A549 (cell line): ENCODE measurements around the gene OR6C65. TPM values are rescaled to one million over a fixed set of nuclear protein-coding genes. Genes with fewer than 3 reads are reported as not detected.

Experiments used
- ATAC-seq, 2 experiments: fragments of 200-7000 bp in 1 of 2; fragments of >200 bp in 1 of 2; cut with Nextera tagmentation in 1 of 2; cut with Tn5 transposase in 1 of 2; 3 replicates each; pipeline versions ENCODE4 v1.8.0 to v1.9.1; 2018 to 2020; ENCODE audit warnings: mild to moderate bottlenecking in 1 of 2, moderate library complexity in 1 of 2
- CTCF ChIA-PET: fragments of 300-600 bp; sonication (Branson Sonifier 250); formaldehyde crosslinking; extraction: SDS; loops from one replicate; lab custom pipeline; 2021; ENCODE audit warnings: antibody characterized with exemption, inconsistent platforms; lab: Yijun Ruan, JAX
- POLR2A ChIA-PET: fragments of 350-600 bp; formaldehyde crosslinking; extraction: SDS; loops from one replicate; lab custom pipeline; 2021; ENCODE audit warnings: antibody characterized with exemption, inconsistent platforms; lab: Yijun Ruan, JAX
- DNase-seq, 2 experiments: peaks; one replicate each; pipeline versions ENCODE4 v3.0.0 to v3.0.0-alpha.2; 2011 to 2016; ENCODE audit warnings: low read depth in 1 of 2, low spot score in 1 of 2
- FAIRE-seq: peaks from 2 replicates; lab custom pipeline; 2011; peaks lifted over from hg19 to GRCh38; lab: Jason Lieb, UNC
- H3K27ac ChIP-seq, 2 experiments: fragments of >200 bp; sonication (Bioruptor Twin); formaldehyde crosslinking; 3 replicates each; pipeline ENCODE4 v1.5.1; 2016 to 2017
- H3K4me1 ChIP-seq: fragments of >200 bp; sonication (Bioruptor Twin); formaldehyde crosslinking; 3 replicates; pipeline ENCODE4 v1.6.1; 2016
- H3K4me2 ChIP-seq: fragments of >200 bp; sonication (Bioruptor Twin); formaldehyde crosslinking; 3 replicates; pipeline ENCODE4 v1.6.1; 2016
- H3K4me3 ChIP-seq: fragments of >200 bp; sonication (Bioruptor Twin); formaldehyde crosslinking; 3 replicates; pipeline ENCODE4 v1.5.1; 2016
- H3K9me3 ChIP-seq: fragments of >200 bp; sonication (Bioruptor Twin); formaldehyde crosslinking; 3 replicates; pipeline ENCODE4 v1.6.1; 2016
- CHD4 ChIP-seq: fragments of 200-600 bp; sonication (generic); IDR thresholded peaks from 2 replicates; pipeline ENCODE4 v1.6.1; 2016; ENCODE audit warnings: antibody characterized with exemption, mild to moderate bottlenecking, borderline replicate concordance
- EHF ChIP-seq: fragments of 250-450 bp; sonication (Bioruptor Pico); IDR thresholded peaks from 2 replicates; pipeline ENCODE4 v1.5.0; 2020; ENCODE audit warnings: mild to moderate bottlenecking
- RAD21 ChIP-seq, 2 experiments: fragments of >200 bp in 1 of 2; sonication (Bioruptor Twin) in 1 of 2; formaldehyde crosslinking in 1 of 2; IDR thresholded peaks in 1 of 2; conservative IDR thresholded peaks in 1 of 2; 2 replicates in 1 of 2; 3 replicates in 1 of 2; pipeline ENCODE4 v1.6.1; 2012 to 2018; ENCODE audit warnings: inconsistent platforms in 1 of 2
- RFX5 ChIP-seq: fragments of 450-650 bp; IDR thresholded peaks from 2 replicates; pipeline ENCODE4 v1.7.1; 2014; ENCODE audit warnings: antibody characterized with exemption, mild to moderate bottlenecking, moderate library complexity
- WGBS: methylation state at CpG from one replicate; pipeline ENCODE4 v1.1.6; 2017; ENCODE audit errors: missing lambda C conversion rate; 5-methylcytosine and 5-hydroxymethylcytosine counted together
- polyA plus RNA-seq, 4 experiments: library from polyadenylated mRNA; depleted of rRNA in 3 of 4; stranded (reverse); fragments of >200 nt; fragmentation: RNase III in 1 of 4; extraction: RNeasy Plus Mini Kit Qiagen cat#74134 plus additional on column Dnase treatment in 1 of 4; gene quantifications; 2 replicates in 3 of 4; 3 replicates in 1 of 4; pipeline ENCODE4 v1.2.3, GENCODE V29; 2011 to 2017

OR6C65 gene
- polyA plus RNA-seq, 2 of the 4 experiments (the other 2 are of a cell fraction): not detected

DNA sequence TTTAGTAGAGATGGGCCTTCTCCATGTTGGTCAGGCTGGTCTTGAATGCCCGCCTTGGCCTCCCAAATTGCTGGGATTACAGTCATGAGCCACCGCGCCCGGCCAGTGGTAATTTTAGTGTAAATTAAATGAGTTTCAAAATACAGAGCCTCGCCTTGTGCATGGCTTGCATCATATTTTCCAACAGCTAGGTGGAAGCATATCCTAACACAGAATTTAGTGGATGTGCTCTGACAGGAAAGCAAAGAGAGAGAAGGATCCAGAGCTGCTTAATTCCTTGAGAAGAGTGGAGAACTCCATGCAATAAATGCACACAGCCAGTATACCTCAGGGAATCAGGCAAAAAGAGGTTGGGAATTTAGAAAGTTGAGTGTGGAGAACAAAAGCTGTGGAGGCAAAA is 46.0 kb downstream of the OR6C65 start:
- FAIRE-seq: no peak
- H3K4me1 ChIP-seq: no peaks in the 10 kb centered on the region
- TF ChIP-seq CHD4 (no peak), RFX5 (no peak), RAD21 (conservative IDR thresholded peaks at IDR 0.05 in 1 of 2, IDR thresholded peaks at IDR 0.05 in 1 of 2) (peak in 1 of 2 experiments; percentile 15; a peak in 1 of 5 replicates)
- TF ChIP-seq, all 56 proteins: peak for 1
- no peak overlapping the region for H3K27ac ChIP-seq
- no peak overlapping the region for H3K4me3 ChIP-seq
- no peak for ATAC-seq
- WGBS: 54% methylated on average over 5 of the region's 5 CpGs
- CTCF ChIA-PET: interaction anchor here (1.7 kb wide), 1 partner anchor 19 kb away, joined by 6 read pairs; no protein-coding TSS in a partner anchor
- POLR2A ChIA-PET: no interaction called here
- no peaks in the 10 kb centered on the region for H3K9me3 ChIP-seq
- no peak overlapping the region for H3K4me2 ChIP-seq
- no peak for DNase-seq

DNA sequence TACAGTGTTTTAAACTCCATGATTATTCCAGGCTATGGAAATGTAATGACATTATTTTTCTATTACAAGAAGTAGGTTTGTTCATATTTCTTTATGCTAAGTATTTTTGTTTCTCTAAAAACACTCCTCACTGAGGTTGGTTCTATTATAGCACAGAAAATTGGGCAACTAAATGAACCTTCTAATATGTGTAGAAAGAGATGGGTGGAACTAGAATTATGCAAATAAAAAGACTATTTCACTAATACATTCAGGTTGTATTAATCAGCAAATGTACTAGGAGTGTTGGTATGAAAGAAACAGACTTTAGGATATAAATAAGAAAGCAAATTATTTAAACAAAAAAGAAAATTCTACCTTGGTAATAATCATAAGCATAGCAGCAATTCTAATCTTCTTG is 48.5 kb downstream of the OR6C65 start:
- FAIRE-seq: peak; percentile 49
- no peak for DNase-seq
- Histone ChIP-seq H3K4me1 (no peaks in the 10 kb centered on the region), H3K27ac (no peak overlapping the region), H3K4me2 (no peak overlapping the region)
- ATAC-seq: no peak
- CTCF ChIA-PET: no interaction called here
- TF ChIP-seq EHF (CRISPR knock-in tag): no peak
- TF ChIP-seq, all 56 proteins: peak for 0
- no peaks in the 10 kb centered on the region for H3K9me3 ChIP-seq
- no peak overlapping the region for H3K4me3 ChIP-seq
- POLR2A ChIA-PET: no interaction called here

Other genes starting within 250 kb of the OR6C65 start
- gene OR10A7, start 179.5 kb upstream of the OR6C65 start, polyA plus RNA-seq (2011; rRNA removed): not detected in 2 replicates
- not detected in 3 replicates for gene OR10A7, start 179.5 kb upstream of the OR6C65 start, polyA plus RNA-seq (2017; fragmentation: RNase III; extraction: RNeasy Plus Mini Kit Qiagen cat#74134 plus additional on column Dnase treatment)
- not detected in 2 replicates for gene OR6C74, start 155.9 kb upstream of the OR6C65 start, polyA plus RNA-seq (2011; rRNA removed)
- gene OR6C74, start 155.9 kb upstream of the OR6C65 start, polyA plus RNA-seq (2017; fragmentation: RNase III; extraction: RNeasy Plus Mini Kit Qiagen cat#74134 plus additional on column Dnase treatment): not detected in 3 replicates
- not detected in 2 replicates for gene OR6C6, start 104.0 kb upstream of the OR6C65 start, polyA plus RNA-seq (2011; rRNA removed)
- gene OR6C6, start 104.0 kb upstream of the OR6C65 start, polyA plus RNA-seq (2017; fragmentation: RNase III; extraction: RNeasy Plus Mini Kit Qiagen cat#74134 plus additional on column Dnase treatment): not detected in 3 replicates
- gene OR6C1, start 86.2 kb upstream of the OR6C65 start, polyA plus RNA-seq (2011; rRNA removed): not detected in 2 replicates
- not detected in 3 replicates for gene OR6C1, start 86.2 kb upstream of the OR6C65 start, polyA plus RNA-seq (2017; fragmentation: RNase III; extraction: RNeasy Plus Mini Kit Qiagen cat#74134 plus additional on column Dnase treatment)
- not detected in 2 replicates for gene OR6C3, start 69.8 kb upstream of the OR6C65 start, polyA plus RNA-seq (2011; rRNA removed)
- gene OR6C3, start 69.8 kb upstream of the OR6C65 start, polyA plus RNA-seq (2017; fragmentation: RNase III; extraction: RNeasy Plus Mini Kit Qiagen cat#74134 plus additional on column Dnase treatment): not detected in 3 replicates
- not detected in 2 replicates for gene OR6C75, start 37.6 kb upstream of the OR6C65 start, polyA plus RNA-seq (2011; rRNA removed)
- not detected in 3 replicates for gene OR6C75, start 37.6 kb upstream of the OR6C65 start, polyA plus RNA-seq (2017; fragmentation: RNase III; extraction: RNeasy Plus Mini Kit Qiagen cat#74134 plus additional on column Dnase treatment)
- gene OR6C76, start 25.7 kb downstream of the OR6C65 start, polyA plus RNA-seq (2011; rRNA removed): not detected in 2 replicates
- gene OR6C76, start 25.7 kb downstream of the OR6C65 start, polyA plus RNA-seq (2017; fragmentation: RNase III; extraction: RNeasy Plus Mini Kit Qiagen cat#74134 plus additional on column Dnase treatment): not detected in 3 replicates
- gene OR6C2, start 43.5 kb downstream of the OR6C65 start, polyA plus RNA-seq (2011; rRNA removed): not detected in 2 replicates
- not detected in 3 replicates for gene OR6C2, start 43.5 kb downstream of the OR6C65 start, polyA plus RNA-seq (2017; fragmentation: RNase III; extraction: RNeasy Plus Mini Kit Qiagen cat#74134 plus additional on column Dnase treatment)
- gene OR6C70, start 69.6 kb downstream of the OR6C65 start, polyA plus RNA-seq (2011; rRNA removed): not detected in 2 replicates
- not detected in 3 replicates for gene OR6C70, start 69.6 kb downstream of the OR6C65 start, polyA plus RNA-seq (2017; fragmentation: RNase III; extraction: RNeasy Plus Mini Kit Qiagen cat#74134 plus additional on column Dnase treatment)
- gene OR6C68, start 91.8 kb downstream of the OR6C65 start, polyA plus RNA-seq (2011; rRNA removed): not detected in 2 replicates
- not detected in 3 replicates for gene OR6C68, start 91.8 kb downstream of the OR6C65 start, polyA plus RNA-seq (2017; fragmentation: RNase III; extraction: RNeasy Plus Mini Kit Qiagen cat#74134 plus additional on column Dnase treatment)
- not detected in 2 replicates for gene OR6C4, start 149.1 kb downstream of the OR6C65 start, polyA plus RNA-seq (2011; rRNA removed)
- not detected in 3 replicates for gene OR6C4, start 149.1 kb downstream of the OR6C65 start, polyA plus RNA-seq (2017; fragmentation: RNase III; extraction: RNeasy Plus Mini Kit Qiagen cat#74134 plus additional on column Dnase treatment)
- not detected in 2 replicates for gene OR2AP1, start 171.9 kb downstream of the OR6C65 start, polyA plus RNA-seq (2011; rRNA removed)
- gene OR2AP1, start 171.9 kb downstream of the OR6C65 start, polyA plus RNA-seq (2017; fragmentation: RNase III; extraction: RNeasy Plus Mini Kit Qiagen cat#74134 plus additional on column Dnase treatment): not detected in 3 replicates
- gene OR10P1, start 236.4 kb downstream of the OR6C65 start, polyA plus RNA-seq (2011; rRNA removed): not detected in 2 replicates
- gene OR10P1, start 236.4 kb downstream of the OR6C65 start, polyA plus RNA-seq (2017; fragmentation: RNase III; extraction: RNeasy Plus Mini Kit Qiagen cat#74134 plus additional on column Dnase treatment): not detected in 3 replicates